ENCODE measurements around the gene MNS1.

Gene MNS1

DNA sequence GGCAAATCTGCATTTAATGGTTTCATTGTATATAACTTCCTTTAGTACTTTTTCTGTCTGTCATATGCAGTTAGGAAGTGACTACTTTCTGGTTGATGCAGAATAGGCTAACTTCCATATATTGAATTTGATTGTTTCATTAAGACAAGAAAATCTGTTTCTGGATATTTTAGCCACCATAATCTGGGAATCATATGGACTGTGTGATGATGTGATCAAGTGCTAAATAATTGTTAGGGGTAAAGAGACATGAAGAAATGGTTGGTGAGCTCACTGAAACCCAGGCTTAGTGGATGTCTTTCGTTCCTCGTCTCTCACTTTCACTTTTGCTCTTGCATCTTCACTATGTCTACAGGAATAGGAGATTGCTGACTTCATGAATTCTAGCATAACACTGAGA lies 3.5 kb upstream of the MNS1 start:
- TF ChIP-seq TAF1 (IDR thresholded peaks at IDR 0.05; ENCODE audit: borderline replicate concordance, insufficient read depth, low read length) (no peak), POLR2AphosphoS5 (IDR thresholded peaks at IDR 0.05; ENCODE audit: low read depth, low read length) (no peak), FOXP2 (optimal IDR thresholded peaks at IDR 0.05; ENCODE audit: borderline replicate concordance, extremely low read depth, extremely low read length, insufficient read depth) (no peak), SIN3A (IDR thresholded peaks at IDR 0.05; ENCODE audit: borderline replicate concordance, insufficient read depth, low read length) (no peak)
- TF ChIP-seq, protein P1, sequence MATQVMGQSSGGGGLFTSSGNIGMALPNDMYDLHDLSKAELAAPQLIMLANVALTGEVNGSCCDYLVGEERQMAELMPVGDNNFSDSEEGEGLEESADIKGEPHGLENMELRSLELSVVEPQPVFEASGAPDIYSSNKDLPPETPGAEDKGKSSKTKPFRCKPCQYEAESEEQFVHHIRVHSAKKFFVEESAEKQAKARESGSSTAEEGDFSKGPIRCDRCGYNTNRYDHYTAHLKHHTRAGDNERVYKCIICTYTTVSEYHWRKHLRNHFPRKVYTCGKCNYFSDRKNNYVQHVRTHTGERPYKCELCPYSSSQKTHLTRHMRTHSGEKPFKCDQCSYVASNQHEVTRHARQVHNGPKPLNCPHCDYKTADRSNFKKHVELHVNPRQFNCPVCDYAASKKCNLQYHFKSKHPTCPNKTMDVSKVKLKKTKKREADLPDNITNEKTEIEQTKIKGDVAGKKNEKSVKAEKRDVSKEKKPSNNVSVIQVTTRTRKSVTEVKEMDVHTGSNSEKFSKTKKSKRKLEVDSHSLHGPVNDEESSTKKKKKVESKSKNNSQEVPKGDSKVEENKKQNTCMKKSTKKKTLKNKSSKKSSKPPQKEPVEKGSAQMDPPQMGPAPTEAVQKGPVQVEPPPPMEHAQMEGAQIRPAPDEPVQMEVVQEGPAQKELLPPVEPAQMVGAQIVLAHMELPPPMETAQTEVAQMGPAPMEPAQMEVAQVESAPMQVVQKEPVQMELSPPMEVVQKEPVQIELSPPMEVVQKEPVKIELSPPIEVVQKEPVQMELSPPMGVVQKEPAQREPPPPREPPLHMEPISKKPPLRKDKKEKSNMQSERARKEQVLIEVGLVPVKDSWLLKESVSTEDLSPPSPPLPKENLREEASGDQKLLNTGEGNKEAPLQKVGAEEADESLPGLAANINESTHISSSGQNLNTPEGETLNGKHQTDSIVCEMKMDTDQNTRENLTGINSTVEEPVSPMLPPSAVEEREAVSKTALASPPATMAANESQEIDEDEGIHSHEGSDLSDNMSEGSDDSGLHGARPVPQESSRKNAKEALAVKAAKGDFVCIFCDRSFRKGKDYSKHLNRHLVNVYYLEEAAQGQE (IDR thresholded peaks at IDR 0.05; ENCODE audit: insufficient read depth in 1 of 2, low read depth in 2 of 2, low read length in 2 of 2), result no peak

DNA sequence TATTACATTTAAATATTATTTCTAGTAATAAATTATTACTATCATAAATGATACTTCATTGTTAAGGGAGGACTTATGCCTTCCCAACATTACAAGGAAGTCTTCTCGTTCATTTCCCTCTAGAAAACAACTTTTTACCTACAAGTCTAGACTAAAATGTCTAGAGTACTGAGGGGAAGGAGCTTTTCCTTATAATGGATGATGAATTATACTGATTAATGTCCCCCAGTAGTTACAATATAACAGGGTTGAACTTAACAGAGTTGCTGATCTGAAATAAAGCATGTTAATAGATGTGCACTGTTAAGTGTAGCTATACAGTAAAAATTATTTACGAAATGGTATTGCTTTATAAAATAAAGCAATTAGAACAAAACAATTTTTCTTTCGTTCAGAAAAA lies 2.7 kb upstream of the MNS1 start:
- TF ChIP-seq TAF1 (IDR thresholded peaks at IDR 0.05; ENCODE audit: borderline replicate concordance, insufficient read depth, low read length), result no peak
- no peak for TF ChIP-seq POLR2AphosphoS5 (IDR thresholded peaks at IDR 0.05; ENCODE audit: low read depth, low read length)
- TF ChIP-seq SIN3A (IDR thresholded peaks at IDR 0.05; ENCODE audit: borderline replicate concordance, insufficient read depth, low read length), result no peak
- TF ChIP-seq FOXP2 (optimal IDR thresholded peaks at IDR 0.05; ENCODE audit: borderline replicate concordance, extremely low read depth, extremely low read length, insufficient read depth), result no peak
- TF ChIP-seq, protein P1 (IDR thresholded peaks at IDR 0.05; ENCODE audit: insufficient read depth in 1 of 2, low read depth in 2 of 2, low read length in 2 of 2), result no peak

DNA sequence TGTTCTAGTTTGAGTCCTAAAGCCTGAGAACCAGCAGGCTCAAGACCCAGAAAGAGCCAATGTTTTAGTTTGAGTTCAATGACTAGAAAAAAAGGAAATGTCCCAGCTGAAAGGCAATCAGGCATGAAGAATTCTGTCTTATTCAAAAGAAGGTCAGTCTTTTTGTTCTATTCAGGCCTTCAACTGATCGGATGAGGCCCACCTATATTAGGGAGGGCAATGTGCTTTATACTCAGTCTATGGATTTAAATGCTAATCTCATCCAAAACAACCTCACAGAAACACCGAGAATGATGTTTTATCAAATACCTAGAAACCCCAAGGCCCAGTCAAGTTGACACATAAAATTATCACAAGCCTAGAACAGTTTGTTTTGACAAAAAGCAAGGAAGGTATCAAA lies 4.0 kb downstream of the MNS1 start:
- no peak for TF ChIP-seq POLR2AphosphoS5 (IDR thresholded peaks at IDR 0.05; ENCODE audit: low read depth, low read length)
- no peak for TF ChIP-seq SIN3A (IDR thresholded peaks at IDR 0.05; ENCODE audit: borderline replicate concordance, insufficient read depth, low read length)
- no peak for TF ChIP-seq TAF1 (IDR thresholded peaks at IDR 0.05; ENCODE audit: borderline replicate concordance, insufficient read depth, low read length)
- TF ChIP-seq, protein P1 (IDR thresholded peaks at IDR 0.05; ENCODE audit: insufficient read depth in 1 of 2, low read depth in 2 of 2, low read length in 2 of 2), result no peak

DNA sequence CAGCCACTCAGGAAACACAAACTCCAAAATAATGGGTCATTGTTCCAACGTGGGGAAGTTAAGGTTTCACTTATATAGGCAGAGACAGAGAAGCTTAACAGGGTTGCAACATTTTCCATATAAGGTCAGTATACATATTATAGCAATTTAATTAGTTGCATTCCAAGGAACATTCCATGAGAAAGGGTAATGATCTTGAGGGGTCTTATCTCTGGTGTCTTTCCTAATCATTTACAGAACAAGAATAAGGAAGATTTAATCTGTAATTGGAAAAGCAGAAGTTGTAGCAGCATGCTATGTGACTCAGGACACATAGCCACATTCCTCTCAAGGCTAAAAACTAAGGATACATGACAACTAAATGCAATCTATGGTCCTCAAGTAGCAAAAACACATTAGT lies 4.9 kb downstream of the MNS1 start:
- TF ChIP-seq POLR2AphosphoS5 (IDR thresholded peaks at IDR 0.05; ENCODE audit: low read depth, low read length), result no peak
- no peak for TF ChIP-seq TAF1 (IDR thresholded peaks at IDR 0.05; ENCODE audit: borderline replicate concordance, insufficient read depth, low read length)
- no peak for TF ChIP-seq SIN3A (IDR thresholded peaks at IDR 0.05; ENCODE audit: borderline replicate concordance, insufficient read depth, low read length)
- no peak for TF ChIP-seq FOXP2 (optimal IDR thresholded peaks at IDR 0.05; ENCODE audit: borderline replicate concordance, extremely low read depth, extremely low read length, insufficient read depth)
- TF ChIP-seq, protein P1 (IDR thresholded peaks at IDR 0.05; ENCODE audit: insufficient read depth in 1 of 2, low read depth in 2 of 2, low read length in 2 of 2), result no peak

DNA sequence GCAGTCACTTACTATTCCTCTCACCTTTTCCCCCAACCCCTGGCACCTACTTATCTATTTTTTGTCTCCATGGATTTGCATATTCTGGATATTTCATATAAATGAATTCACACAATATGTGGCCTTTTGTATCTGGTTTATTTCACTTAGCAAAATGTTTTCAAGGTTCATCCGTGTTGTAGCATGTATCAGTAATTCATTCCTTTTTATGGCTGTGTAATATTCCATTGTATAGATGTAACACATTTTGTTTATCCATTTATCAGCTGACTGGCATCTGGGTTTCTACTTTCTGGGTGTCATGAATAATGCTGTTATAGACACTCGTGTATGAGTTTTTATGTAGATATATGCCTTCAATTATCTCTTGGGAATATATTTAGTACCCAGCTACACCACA lies 5.8 kb downstream of the MNS1 start:
- no peak for TF ChIP-seq TAF1 (IDR thresholded peaks at IDR 0.05; ENCODE audit: borderline replicate concordance, insufficient read depth, low read length)
- no peak for TF ChIP-seq SIN3A (IDR thresholded peaks at IDR 0.05; ENCODE audit: borderline replicate concordance, insufficient read depth, low read length)
- TF ChIP-seq, protein P1 (IDR thresholded peaks at IDR 0.05; ENCODE audit: insufficient read depth in 1 of 2, low read depth in 2 of 2, low read length in 2 of 2), result no peak
- TF ChIP-seq FOXP2 (optimal IDR thresholded peaks at IDR 0.05; ENCODE audit: borderline replicate concordance, extremely low read depth, extremely low read length, insufficient read depth), result no peak
- no peak for TF ChIP-seq POLR2AphosphoS5 (IDR thresholded peaks at IDR 0.05; ENCODE audit: low read depth, low read length)

Measured in PFSK-1 (cell line).